Tibial nerve (tissue), 4 donors: ENCODE data around the gene MAP3K7.

ENCODE experiments used
- CTCF ChIP-seq, 5 experiments: fragments of 200-600 bp in 3 of 5; fragments of 450-650 bp in 2 of 5; sonication (generic) in 3 of 5; IDR thresholded peaks; one replicate each; pipeline ENCODE4 v1.5.1; 2016 to 2019; ENCODE audit warnings: antibody characterized with exemption in 5 of 5, mild to moderate bottlenecking in 3 of 5, moderate library complexity in 2 of 5
- EP300 ChIP-seq, 2 donors: sonication (generic); formaldehyde crosslinking; IDR thresholded peaks; one replicate each; pipeline ENCODE4 v1.6.1; 2017; ENCODE audit warnings: antibody characterized with exemption in 2 of 2, mild to moderate bottlenecking in 1 of 2
- POLR2A ChIP-seq, 2 donors: fragments of 450-650 bp; IDR thresholded peaks; one replicate each; pipeline ENCODE4 v1.6.1; 2017; ENCODE audit warnings: antibody characterized with exemption in 2 of 2, mild to moderate bottlenecking in 2 of 2, moderate library complexity in 2 of 2

DNA sequence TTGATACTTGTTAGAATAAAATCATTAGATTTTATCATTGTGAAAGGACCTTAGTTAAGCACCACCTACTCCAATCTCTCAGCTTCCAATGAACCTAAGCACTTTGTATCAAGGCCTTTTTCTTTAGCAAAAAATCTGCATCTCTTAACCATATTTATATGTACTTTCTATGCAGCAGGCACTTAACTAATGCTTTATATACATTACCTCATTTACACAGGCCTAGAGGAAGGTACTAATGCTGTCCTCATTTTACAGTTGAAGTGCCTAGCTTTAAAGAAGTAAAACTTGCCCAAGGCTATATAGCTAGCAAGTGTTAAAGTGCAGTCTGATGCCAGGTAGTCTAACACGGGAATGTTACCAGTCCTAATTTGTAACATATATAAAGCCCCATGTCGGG is 14.0 kb downstream of the MAP3K7 start:
- TF ChIP-seq CTCF (IDR thresholded peaks at IDR 0.05): no peak
- no peak for TF ChIP-seq POLR2A (IDR thresholded peaks at IDR 0.05)
- TF ChIP-seq EP300 (IDR thresholded peaks at IDR 0.05): no peak
